ENCODE measurements around the gene SYP.

Gene SYP

DNA sequence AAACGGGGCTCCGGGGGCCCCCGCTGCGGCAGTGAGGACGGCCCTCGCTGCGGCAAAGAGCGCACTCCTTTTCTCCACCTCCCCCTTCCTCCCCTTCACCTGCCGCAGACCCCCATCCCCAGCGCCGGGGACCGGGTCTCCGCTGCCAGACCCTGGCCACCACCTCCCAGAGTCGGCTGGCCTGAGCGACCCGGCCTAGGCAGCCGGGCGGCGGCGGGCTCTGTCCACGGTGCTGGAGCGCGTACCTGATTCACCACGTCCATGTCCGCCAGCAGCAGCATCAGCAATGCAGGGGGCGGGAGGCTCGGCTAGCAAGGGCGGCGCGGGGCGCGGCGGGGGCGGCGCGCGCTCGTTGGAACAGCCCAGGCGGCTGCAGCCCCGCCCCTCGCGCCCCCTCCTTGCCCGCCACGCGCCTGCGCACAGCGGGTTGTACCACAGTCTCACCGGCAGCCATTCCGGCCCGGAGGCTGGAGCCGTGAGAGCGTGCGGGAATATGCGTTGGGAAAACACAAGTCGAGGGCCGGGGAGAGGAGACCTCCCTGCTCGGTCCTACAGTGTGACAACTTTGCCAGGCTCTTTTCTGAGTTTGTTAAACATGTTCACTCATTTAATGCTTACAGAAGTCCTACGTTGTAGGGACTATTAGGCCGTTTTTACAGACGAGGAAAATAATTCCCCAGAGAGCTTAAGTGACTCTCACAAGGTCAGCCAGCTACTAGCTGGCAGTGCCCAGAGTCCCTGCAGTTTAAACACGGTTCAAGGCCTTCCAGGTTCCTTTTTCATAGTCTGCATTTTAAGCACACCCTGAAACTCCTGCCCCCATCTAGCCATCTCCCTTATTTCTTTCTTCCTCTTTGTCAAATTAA, at the start of gene SYP:
Gene SYP (minus strand): TSS at position 288 of the 866 bp plus-strand sequence. CDS start 7 bp downstream, at position 281.
- DNase-seq (ENCODE audit: low read depth in 2 of 2), result peak; percentile 70 to 76

DNA sequence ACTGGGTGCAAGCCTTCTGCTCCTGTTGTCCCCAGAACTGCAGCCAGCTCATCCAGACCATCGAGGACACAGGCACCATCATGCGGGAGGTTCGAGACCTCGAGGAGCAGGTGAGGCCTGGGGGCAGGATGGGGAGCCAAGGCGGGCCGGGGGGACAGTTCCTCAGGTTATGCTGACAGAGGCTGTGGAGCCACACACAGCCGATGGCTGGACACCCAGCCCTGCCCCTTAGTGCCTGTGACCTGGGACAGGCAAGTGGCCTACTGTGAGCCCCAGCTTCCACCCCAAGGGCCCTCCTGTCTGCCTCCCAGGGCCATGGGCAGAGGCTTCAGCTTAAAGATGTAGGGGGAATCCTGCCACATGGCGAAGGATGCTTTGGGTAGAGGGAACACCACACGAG, 49.6 kb upstream of the SYP start:
- DNase-seq (ENCODE audit: low read depth in 2 of 2), result no peak

DNA sequence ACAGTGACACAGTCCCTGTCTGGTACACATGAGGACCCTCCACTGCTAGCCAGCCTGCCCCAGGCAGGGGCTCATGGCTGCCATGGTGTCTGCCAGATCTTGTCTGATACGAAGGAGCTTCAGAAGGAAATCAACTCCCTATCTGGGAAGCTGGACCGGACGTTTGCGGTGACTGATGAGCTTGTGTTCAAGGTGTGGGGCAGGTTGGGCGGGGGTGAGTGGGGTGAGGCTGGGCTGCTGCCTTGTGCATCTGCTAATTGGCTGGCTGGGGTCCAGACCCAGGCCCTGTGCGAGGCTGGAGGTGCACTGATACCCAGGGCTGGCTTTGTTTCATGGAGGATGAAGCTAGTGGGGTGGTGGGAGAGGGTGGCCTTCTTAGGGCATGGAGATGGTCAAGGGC, 49.1 kb upstream of the SYP start:
- no peak for DNase-seq (ENCODE audit: low read depth in 2 of 2)

DNA sequence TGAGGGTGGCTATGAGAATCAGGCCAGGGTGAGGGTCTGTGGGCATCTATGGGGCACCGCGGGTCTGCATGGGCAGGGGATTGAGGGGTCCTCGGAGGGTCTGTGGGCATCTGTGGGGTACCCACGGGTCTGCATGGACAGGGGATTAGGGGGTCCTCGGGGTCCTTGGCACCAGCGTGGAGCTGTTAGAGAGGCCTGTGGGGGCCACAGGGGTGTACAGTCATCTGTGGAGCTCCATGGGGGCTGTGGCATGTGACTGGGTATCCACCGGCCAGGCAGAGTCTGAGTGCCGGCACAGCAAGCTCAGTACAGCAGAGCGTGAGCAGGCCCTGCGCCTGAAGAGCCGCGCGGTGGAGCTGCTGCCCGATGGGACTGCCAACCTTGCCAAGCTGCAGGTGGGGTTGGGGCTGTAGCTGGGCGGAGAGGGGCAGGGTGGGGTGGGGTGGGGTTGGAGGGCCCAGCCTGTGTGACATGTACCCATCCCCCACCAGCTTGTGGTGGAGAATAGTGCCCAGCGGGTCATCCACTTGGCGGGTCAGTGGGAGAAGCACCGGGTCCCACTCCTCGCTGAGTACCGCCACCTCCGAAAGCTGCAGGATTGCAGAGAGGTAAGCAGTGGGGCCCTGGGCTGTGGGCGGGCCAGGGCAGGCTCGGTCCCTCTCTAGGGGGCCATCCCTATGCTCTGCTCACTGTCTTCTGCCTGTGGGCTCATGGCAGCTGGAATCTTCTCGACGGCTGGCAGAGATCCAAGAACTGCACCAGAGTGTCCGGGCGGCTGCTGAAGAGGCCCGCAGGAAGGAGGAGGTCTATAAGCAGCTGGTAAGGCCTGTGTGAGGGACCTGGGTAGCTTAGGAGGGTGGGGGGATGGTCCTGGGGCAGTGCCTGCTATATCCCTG, 48.2 kb upstream of the SYP start:
- DNase-seq (ENCODE audit: low read depth in 2 of 2), result no peak

DNA sequence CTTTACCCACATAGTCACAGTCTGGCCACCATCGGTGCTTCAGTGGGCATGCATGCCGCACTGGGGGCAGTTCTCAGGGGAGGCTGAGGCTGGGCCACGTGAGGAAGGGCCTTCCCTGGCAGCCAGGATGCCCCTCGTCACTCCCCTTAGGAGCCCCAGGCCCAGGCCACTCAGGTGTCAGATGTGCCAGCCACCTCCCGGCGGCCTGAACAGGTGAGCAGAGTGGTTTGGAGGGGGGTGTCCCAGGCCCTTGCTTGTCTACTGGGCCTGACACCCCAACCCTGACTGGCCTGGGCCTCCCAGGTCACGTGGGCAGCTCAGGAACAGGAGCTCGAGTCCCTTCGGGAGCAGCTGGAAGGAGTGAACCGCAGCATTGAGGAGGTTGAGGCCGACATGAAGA, 47.4 kb upstream of the SYP start:
- DNase-seq (ENCODE audit: low read depth in 2 of 2), result no peak

DNA sequence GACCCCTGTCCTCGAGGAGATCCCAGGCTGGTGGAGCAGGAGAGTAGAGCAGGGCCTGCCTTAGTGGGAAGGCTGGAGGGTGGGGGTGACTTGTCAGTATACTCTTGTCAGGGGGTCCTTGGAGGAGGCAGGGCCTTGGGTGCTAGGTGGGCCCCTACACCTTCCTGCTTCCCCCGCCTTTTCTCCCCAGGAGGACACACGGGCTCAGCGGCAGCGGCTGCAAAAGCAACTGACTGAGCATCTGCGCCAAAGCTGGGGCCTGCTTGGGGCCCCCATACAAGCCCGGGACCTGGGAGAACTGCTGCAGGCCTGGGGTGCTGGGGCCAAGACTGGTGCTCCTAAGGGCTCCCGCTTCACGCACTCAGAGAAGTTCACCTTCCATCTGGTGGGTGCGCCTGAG, 46.5 kb upstream of the SYP start:
- no peak for DNase-seq (ENCODE audit: low read depth in 2 of 2)

DNA sequence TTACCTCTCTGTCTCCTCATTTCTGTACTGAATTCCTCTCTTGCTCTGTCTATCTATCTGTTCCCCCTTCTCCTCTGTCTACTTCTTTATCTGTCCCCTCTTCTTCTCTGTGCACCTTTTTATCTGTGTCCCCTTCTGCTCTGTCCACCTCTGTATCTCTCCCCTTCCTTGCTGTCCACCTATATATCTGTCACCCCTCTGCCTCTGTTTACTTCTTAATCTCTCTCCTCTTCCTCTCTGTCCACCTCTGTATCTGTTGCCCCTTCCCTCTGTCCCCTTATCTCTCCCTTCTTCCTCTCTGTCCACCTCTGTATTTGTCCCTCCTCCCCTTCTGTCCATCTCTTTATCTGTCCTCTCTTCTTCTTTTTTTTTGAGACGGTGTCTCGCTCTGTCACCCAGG, 44.2 kb upstream of the SYP start:
- DNase-seq (ENCODE audit: low read depth in 2 of 2), result no peak

DNA sequence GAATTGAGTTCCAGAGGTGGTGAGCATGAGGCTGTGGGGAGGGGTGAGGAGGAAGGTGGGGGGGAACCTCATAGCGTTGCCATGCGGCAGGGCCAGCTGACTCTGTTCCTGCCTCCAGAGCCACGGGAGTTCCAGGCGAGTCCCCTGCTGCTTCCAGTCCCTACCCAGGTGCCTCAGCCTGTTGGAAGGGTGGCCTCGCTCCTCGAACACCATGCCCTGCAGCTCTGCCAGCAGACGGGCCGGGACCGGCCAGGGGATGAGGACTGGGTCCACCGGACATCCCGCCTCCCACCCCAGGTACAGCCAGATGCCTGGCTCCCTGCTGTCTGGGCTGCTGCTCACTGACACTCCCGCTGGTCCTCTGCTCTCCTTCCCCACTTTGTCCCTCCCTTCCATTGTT, 43.2 kb upstream of the SYP start:
- DNase-seq (ENCODE audit: low read depth in 2 of 2), result no peak

DNA sequence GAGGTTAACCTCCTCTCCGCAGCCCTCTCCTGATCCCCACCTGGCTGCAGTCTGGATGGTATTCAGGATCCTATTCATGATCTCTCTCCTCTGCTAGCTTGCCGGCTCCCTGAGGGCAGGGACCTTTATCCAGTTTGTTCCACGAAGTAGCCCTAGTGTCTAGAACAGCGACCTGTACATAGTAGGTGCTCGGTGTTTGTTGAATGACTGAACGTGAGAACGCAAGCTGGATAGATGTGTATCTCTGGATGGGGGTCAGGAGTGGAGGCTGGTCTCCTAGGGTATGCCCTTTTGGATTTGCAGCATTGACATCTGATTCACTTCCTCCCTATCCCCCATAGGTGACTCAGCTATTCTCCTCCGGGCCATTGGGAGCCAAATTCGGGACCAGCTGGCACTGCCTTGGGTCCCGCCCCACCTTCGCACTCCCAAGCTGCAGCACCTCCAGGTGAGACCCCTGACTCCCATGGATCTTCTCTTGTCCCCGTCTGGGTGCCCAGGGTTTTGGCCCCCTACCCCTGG, 42.6 kb upstream of the SYP start:
- DNase-seq (ENCODE audit: low read depth in 2 of 2), result no peak

DNA sequence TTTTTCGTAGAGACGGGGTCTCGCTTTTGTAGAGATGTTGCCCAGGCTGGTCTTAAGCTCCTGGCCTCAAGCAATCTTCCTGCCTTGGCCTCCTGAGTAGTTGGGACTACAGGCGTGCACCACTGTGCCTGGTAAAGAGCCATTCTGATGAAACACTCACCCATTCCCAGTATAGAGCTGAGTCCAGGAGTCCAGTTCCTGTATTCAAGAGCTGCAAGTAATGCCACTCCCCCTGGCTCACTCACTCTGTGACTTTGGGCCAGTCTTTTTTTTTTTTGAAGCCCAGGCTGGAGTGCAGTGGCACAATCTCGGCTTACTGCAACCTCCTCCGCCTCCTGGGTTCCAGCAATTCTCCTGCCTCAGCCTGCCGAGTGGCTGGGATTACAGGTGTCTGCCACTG, 38.7 kb upstream of the SYP start:
- DNase-seq (ENCODE audit: low read depth in 2 of 2), result no peak

DNA sequence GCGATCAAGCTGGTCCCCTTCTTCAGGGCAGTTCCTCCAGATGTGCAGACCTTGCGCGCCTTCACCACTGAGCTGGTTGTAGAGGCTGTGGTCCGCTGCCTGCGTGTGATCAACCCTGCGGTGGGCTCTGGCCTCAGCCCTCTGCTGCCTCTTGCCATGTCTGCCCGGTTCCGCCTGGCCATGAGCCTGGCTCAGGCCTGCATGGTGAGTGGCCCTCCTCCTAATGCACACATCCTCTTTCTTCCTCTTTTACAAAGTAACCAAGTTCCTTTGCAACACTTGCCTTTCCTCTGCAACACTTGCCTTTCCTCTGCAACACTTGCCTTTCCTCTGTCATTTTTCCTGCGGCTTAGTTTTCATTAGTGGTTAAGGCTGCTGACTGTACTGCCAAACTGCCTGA, 37.1 kb upstream of the SYP start:
- no peak for DNase-seq (ENCODE audit: low read depth in 2 of 2)

DNA sequence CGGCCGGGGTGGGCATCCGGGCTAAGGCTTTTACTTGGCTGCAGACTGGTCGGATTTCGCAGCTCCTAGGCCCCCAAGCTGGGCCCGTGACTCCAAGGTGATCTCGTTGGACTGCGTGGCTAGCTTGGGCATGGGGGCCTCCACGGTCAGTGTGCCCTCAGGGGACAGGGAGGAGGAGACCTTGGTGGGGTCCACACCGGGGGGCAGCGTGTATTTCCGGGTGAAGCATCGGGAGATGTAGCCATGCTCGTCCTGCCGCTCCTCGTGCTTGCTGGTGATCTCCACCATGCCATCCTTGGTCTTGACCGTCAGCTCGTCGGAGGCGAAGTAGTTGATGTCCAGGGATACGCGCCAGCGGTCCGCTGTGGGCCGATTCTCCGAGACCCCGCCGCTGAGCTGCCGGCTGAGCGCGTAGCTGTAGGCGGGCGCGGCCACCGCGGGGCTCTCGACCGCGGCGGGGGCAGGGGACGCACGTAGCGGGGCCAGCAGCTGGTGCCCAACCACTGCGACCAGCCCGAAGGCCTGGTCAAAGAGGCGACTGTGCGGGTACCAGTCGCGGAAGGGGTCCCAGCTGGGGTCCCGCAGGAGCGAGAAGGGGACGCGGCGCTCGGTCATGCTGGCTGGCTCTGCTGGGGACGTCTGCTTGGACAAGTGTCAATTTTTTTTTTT, 34.0 kb upstream of the SYP start:
- DNase-seq (ENCODE audit: low read depth in 2 of 2), result no peak

DNA sequence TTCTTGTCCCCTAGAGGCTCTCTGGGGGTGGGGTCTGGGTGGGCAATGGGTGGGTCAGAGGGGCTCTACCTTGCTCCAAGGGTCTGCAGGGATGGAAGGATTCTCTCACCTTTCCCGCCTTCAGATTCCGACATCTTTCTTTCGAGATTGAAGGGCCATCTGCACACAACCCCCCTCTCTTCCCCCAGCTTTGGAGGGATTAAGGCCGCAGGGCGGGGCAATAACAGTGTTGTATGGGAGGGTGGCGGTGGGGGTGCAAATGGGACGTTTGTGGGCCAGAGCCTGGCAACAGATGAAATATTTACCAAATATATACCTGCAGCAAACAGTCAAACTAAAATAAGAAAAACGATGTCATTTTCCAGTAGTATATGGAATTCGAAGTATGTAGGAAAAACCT, 33.2 kb upstream of the SYP start, which contains the start of gene CACNA1F:
Gene CACNA1F (minus strand): TSS at position 165 of the 400 bp plus-strand sequence. CDS start 31 bp downstream, at position 134.
- DNase-seq (ENCODE audit: low read depth in 2 of 2), result no peak

DNA sequence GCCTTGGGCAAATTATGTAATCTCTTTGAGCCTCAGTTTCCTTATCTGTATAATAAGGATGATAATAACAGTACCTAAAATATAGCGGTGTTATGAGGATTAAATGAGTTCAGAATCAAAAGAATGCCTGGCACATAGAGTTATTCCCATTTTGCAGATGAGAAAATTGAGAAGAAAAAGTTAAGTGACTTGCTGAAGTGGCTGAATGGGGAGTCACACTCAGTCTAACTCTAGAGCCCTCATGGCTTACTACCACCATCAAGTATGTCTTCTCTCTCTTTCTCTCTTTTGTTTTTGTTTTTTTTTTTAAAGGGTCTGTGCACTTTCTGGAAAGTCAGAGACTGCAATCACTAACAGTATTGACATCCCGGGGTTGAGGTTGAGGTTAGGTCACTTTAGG, 32.5 kb upstream of the SYP start:
- DNase-seq (ENCODE audit: low read depth in 2 of 2), result no peak

DNA sequence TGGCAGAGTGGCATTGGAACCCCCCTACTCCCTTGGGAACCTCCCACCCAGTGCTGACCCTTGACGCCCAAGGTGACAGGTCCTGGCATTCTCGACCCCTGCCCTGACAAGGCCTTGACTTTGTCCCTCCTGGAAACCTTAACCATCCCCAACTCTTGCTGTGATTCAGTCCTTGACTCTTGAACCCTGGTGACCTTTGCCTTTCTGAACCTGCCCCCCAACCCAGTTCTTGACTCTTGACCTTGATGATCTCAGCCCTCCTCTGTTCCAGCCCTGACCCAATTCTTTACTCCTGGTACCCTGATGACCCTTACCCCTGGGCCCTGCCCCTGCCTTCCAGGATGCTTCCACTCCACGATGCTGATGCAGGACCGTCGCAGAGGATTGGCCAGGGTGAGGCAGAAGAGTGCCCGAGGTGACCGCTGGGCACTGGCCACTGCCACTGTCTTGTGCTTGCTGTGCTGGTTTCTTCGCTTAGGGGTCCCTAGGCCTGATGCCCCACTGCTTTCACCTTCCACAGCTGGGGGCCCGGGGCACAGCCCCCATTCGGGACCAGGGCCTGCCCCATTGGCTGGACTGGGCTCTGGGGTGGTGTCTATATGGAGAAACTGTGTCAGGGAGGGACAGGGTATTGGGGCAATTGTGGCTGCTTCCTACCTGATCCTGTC, 31.5 kb upstream of the SYP start:
- no peak for DNase-seq (ENCODE audit: low read depth in 2 of 2)

DNA sequence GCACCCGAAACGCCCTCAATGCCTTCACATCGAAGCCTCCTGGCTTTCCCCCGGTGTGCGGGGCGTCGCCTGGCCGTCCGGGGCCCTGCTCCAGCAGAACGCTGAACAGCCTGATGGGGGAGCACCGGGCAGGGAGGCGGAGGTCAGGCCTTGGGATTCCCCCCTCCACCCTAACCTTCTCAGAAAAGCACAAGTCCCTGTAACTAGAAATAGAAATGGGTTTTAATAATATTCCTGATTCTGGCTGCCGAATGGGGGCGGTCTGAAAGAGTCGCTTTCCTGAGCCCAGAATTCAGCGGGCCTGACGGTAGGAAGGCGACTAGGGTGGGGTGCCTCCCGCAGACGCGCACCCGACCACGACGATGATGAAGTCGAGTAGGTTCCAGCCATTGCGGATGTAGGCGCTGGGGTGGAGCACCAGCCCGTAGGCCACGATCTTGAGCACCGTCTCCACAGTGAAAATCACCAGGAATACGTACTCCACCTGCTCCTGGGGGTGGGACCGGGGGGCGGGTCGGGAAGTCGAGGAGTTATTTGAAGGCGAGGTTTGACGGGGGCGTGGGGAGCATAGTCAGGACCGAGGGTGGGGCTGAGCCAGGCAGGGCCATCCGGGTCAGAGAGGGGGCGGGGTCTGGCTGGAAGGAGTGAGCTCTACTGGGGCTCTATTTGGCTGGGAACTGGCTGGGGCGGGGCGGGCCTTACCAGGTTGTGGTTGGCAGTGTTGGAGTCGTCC, 30.7 kb upstream of the SYP start:
- DNase-seq (ENCODE audit: low read depth in 2 of 2), result peak in 1 of 2 donors; percentile 1

DNA sequence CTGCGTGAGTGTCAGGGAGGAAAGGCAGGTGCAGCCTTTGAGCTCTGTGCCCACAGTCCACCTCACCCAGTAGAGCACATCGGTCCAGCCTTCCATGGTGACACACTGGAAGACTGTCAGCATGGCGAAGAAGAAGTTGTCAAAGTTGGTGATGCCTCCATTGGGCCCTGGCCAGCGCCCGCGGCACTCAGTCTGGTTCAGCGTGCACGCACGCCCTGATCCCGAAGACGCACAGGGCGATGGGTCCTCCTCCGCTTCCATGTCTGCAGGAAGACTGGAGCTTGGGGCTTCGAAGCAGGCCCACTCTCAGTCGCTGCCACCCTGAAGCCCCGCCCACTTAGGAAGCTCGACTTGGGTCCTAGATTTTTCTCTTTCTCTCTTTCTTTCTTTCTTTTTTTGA, 28.2 kb upstream of the SYP start:
- no peak for DNase-seq (ENCODE audit: low read depth in 2 of 2)

DNA sequence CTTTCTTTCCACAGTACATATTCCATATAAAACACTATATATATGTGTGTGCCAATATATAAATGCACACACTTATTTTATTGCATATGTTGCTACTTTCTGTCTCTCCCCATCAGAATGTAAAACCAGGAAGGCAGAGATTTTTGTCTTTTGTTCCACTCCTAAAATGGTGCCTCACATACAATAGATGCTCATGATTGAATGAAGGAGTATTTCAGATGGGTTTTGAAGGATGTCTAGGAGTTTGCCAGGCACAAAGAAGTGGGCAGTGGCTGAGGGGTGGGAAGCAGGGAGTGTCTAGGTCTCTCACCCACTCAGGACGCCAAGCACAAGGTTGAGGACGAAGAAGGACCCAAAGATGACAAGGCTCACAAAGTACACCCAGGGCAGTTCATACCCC, 27.7 kb upstream of the SYP start:
- no peak for DNase-seq (ENCODE audit: low read depth in 2 of 2)

DNA sequence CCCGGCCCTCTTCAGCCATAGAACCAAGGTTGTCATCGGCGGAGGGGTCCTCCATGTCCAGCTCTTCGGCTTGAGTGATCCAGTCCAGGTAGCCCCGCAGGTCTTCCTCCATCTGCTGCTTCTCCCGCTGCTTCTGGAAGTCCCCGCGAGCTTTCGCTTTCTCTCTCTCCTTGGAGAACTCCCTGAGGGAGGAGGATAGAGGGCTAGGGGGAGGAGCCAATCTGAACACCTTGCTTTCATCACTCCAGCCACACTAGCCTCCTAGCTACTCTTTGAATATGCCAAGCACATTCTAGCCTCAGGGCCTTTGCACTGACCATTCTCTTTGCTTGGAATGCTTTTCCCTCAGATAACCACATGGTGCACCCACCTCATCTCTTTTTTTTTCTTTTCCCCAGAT, 27.0 kb upstream of the SYP start:
- no peak for DNase-seq (ENCODE audit: low read depth in 2 of 2)

DNA sequence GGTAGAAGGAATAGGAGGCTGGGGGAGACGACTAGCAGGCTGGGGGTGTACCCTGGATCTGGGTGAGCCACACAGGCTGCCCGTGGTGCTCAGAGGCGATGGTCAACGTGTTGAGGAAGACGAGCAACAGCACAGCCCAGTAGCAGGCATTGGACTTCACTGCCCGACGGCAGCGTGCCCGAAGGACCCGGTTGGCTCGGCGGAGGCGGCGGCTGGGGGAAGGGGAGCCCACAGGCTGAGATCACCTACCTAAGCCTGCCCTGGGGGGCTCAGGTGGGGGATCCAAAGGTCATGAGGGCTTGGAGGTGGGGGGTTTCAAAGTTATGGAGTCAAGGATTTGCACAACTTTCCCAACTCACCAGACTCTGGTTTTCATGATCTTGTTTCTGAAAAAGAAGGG, 25.9 kb upstream of the SYP start:
- DNase-seq (ENCODE audit: low read depth in 2 of 2), result no peak

DNA sequence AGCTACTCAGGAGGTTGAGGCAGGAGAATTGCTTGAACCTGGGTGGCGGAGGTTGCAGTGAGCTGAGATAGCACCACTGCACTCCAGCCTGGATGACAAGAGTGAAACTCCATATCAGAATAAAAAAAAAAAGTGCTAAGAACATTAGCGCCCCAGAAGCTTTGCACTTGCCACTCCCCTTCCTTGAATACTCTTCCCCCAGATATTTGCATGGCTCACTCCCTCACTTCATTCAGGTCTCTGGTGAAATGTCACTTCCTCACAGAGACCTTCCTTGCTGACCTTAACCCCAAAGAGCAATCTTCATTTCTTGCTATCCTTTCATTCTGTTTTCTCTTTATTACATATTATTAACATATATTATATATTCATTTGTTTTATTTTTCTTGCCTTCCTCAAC, 21.9 kb upstream of the SYP start:
- DNase-seq (ENCODE audit: low read depth in 2 of 2), result no peak
